ENCODE results near the gene MTNR1B. TPM values are rescaled to one million over a fixed set of nuclear protein-coding genes. Genes with fewer than 3 reads are reported as not detected.

The MTNR1B gene
- total RNA-seq, 1 donor from 2014 or later, result not detected

- intact Hi-C loops (cut with DNase I), result no loop called here
- no peak for DNase-seq (ENCODE audit: missing footprints)
Measured at GRCh38 chr11:92975285-92975684, 5.8 kb downstream of the MTNR1B start.

GRCh38 chr11:92976681-92977080 is 7.2 kb downstream of the MTNR1B start:
- ATAC-seq, result no peak
- intact Hi-C loops (cut with DNase I), result no loop called here
- DNase-seq (ENCODE audit: missing footprints), result no peak

More at GRCh38 chr11:92975285-92975684, 5.8 kb downstream of the MTNR1B start:
- no peak for ATAC-seq

GRCh38 chr11:92977401-92977800 is 8.0 kb downstream of the MTNR1B start:
- DNase-seq (ENCODE audit: missing footprints), result no peak
- ATAC-seq, result no peak
- intact Hi-C loops (cut with DNase I), result no loop called here

GRCh38 chr11:92978271-92979111 is 9.0 kb downstream of the MTNR1B start:
- no peak for ATAC-seq
- intact Hi-C loops (cut with DNase I), result no loop called here
- peak; percentile 65 for DNase-seq (ENCODE audit: missing footprints)

- ATAC-seq (no peak), DNase-seq (ENCODE audit: missing footprints) (no peak)
- intact Hi-C loops (cut with DNase I), result no loop called here
Measured at GRCh38 chr11:92979176-92979575, 9.7 kb downstream of the MTNR1B start.

GRCh38 chr11:92980312-92980711 is 10.9 kb downstream of the MTNR1B start:
- DNase-seq (ENCODE audit: missing footprints) (no peak), ATAC-seq (no peak)
- intact Hi-C loops (cut with DNase I), result no loop called here

GRCh38 chr11:92981508-92982043 is 12.1 kb downstream of the MTNR1B start:
- intact Hi-C loops (cut with DNase I), result no loop called here
- DNase-seq (ENCODE audit: missing footprints) (no peak), ATAC-seq (no peak)

GRCh38 chr11:92986585-92986984 is 17.1 kb downstream of the MTNR1B start:
- ATAC-seq (no peak), DNase-seq (ENCODE audit: missing footprints) (no peak)
- intact Hi-C loops (cut with DNase I), result no loop called here

GRCh38 chr11:92993004-92993403 is 23.6 kb downstream of the MTNR1B start:
- DNase-seq (ENCODE audit: missing footprints) (no peak), ATAC-seq (no peak)
- intact Hi-C loops (cut with DNase I), result no loop called here

- DNase-seq (ENCODE audit: missing footprints) (no peak), ATAC-seq (no peak)
- intact Hi-C loops (cut with DNase I), result no loop called here
Measured at GRCh38 chr11:93000511-93001476, 31.3 kb downstream of the MTNR1B start.

- ATAC-seq (no peak), DNase-seq (ENCODE audit: missing footprints) (no peak)
- intact Hi-C loops (cut with DNase I), result no loop called here
Measured at GRCh38 chr11:93001806-93002205, 32.4 kb downstream of the MTNR1B start.

- DNase-seq (ENCODE audit: missing footprints) (no peak), ATAC-seq (no peak)
- intact Hi-C loops (cut with DNase I), result no loop called here
Measured at GRCh38 chr11:93002380-93002779, 32.9 kb downstream of the MTNR1B start.

- intact Hi-C loops (cut with DNase I), result no loop called here
- ATAC-seq, result no peak
- no peak for DNase-seq (ENCODE audit: missing footprints)
Measured at GRCh38 chr11:93005239-93005638, 35.8 kb downstream of the MTNR1B start.

- intact Hi-C loops (cut with DNase I), result no loop called here
- ATAC-seq, result no peak
- DNase-seq (ENCODE audit: missing footprints), result no peak
Measured at GRCh38 chr11:93013646-93014045, 44.2 kb downstream of the MTNR1B start.

GRCh38 chr11:93016595-93016994 is 47.1 kb downstream of the MTNR1B start:
- intact Hi-C loops (cut with DNase I), result no loop called here
- ATAC-seq, result no peak
- DNase-seq (ENCODE audit: missing footprints), result no peak

GRCh38 chr11:93017821-93018690 is 48.6 kb downstream of the MTNR1B start:
- no peak for DNase-seq (ENCODE audit: missing footprints)
- ATAC-seq, result no peak
- intact Hi-C loops (cut with DNase I), result no loop called here

- DNase-seq (ENCODE audit: missing footprints), result no peak
- intact Hi-C loops (cut with DNase I), result no loop called here
- ATAC-seq, result no peak
Measured at GRCh38 chr11:93020248-93021046, 51.0 kb downstream of the MTNR1B start.

GRCh38 chr11:93024369-93024768 is 54.9 kb downstream of the MTNR1B start:
- ATAC-seq (no peak), DNase-seq (ENCODE audit: missing footprints) (no peak)
- intact Hi-C loops (cut with DNase I), result no loop called here

Data from Right ventricle myocardium inferior (tissue), 1 donor.